Chondrocyte (in vitro differentiated cells): Measurements from ENCODE around the gene MS4A4E. TPM values are rescaled to one million over a fixed set of nuclear protein-coding genes. Genes with fewer than 3 reads are reported as not detected.

ENCODE experiments used
- DNase-seq: peaks from one replicate; pipeline ENCODE4 v3.0.0; 2021; ENCODE audit warnings: mixed read lengths, low spot score
- H3K27ac Mint-ChIP-seq: one replicate; pipeline ENCODE4 v1.8.0; 2021; ENCODE audit warnings: mild to moderate bottlenecking, moderate library complexity, mixed read lengths; ENCODE audit not compliant: unreplicated experiment
- H3K27me3 Mint-ChIP-seq: 2 replicates; pipeline ENCODE4 v1.8.0; 2021; ENCODE audit warnings: low read depth, mixed read lengths
- H3K36me3 Mint-ChIP-seq: 2 replicates; pipeline ENCODE4 v1.8.0; 2021; ENCODE audit warnings: low read depth, mixed read lengths
- H3K4me1 Mint-ChIP-seq: 2 replicates; pipeline ENCODE4 v1.8.0; 2021; ENCODE audit warnings: low read depth, mild to moderate bottlenecking, mixed read lengths
- H3K4me3 Mint-ChIP-seq: one replicate; pipeline ENCODE4 v1.8.0; 2021; ENCODE audit warnings: mild to moderate bottlenecking, moderate library complexity, mixed read lengths; ENCODE audit not compliant: unreplicated experiment
- H3K9me3 Mint-ChIP-seq: 2 replicates; pipeline ENCODE4 v1.8.0; 2021; ENCODE audit warnings: low read depth, mixed read lengths
- CTCF ChIP-seq: fragments of 200-600 bp; sonication (generic); IDR thresholded peaks from 2 replicates; pipeline ENCODE4 v1.5.0; 2021; ENCODE audit warnings: antibody characterized with exemption, mild to moderate bottlenecking, moderate library complexity
- total RNA-seq: library from RNA; stranded (reverse); gene quantifications from 3 replicates; pipeline ENCODE4 v1.2.1, GENCODE V29; 2021

The MS4A4E gene
- total RNA-seq, 1 donor from 2014 or later, result 0.20 TPM

GRCh38 chr11:60280412-60280811 lies 37.5 kb upstream of the MS4A4E start, which contains the start of gene MS4A4A:
Gene MS4A4A (plus strand): TSS chr11:60280666. CDS start chr11:60280676, 10 bp downstream.
- H3K27me3 Mint-ChIP-seq, result no peaks in the 10 kb centered on the region
- no peak within 1 kb of the TSS for H3K4me3 Mint-ChIP-seq
- no peak for TF ChIP-seq CTCF
- H3K9me3 Mint-ChIP-seq, result peaks cover 3% of the 10 kb centered on the region
- no peaks in the 10 kb centered on the region for H3K36me3 Mint-ChIP-seq
- no peak within 1 kb of the TSS for H3K27ac Mint-ChIP-seq
- no peak for DNase-seq
- peaks cover 1% of the 10 kb centered on the region for H3K4me1 Mint-ChIP-seq

GRCh38 chr11:60274416-60274815 lies 31.5 kb upstream of the MS4A4E start:
- Mint-ChIP-seq H3K27ac (peak overlapping the region; percentile 18), H3K27me3 (no peaks in the 10 kb centered on the region), H3K4me3 (no peak overlapping the region), H3K9me3 (peaks cover 14% of the 10 kb centered on the region), H3K36me3 (no peaks in the 10 kb centered on the region), H3K4me1 (peaks cover 11% of the 10 kb centered on the region)
- no peak for TF ChIP-seq CTCF
- DNase-seq, result no peak

- no peaks in the 10 kb centered on the region for H3K4me1 Mint-ChIP-seq
- no peak overlapping the region for H3K4me3 Mint-ChIP-seq
- no peaks in the 10 kb centered on the region for H3K36me3 Mint-ChIP-seq
- no peak overlapping the region for H3K27ac Mint-ChIP-seq
- peak; percentile 93 for TF ChIP-seq CTCF
- peaks cover 2% of the 10 kb centered on the region for H3K9me3 Mint-ChIP-seq
- no peak for DNase-seq
- H3K27me3 Mint-ChIP-seq, result peaks cover 33% of the 10 kb centered on the region
These were observed 22.7 kb upstream of the MS4A4E start for GRCh38 chr11:60265373-60266214.

GRCh38 chr11:60264644-60265043 lies 21.7 kb upstream of the MS4A4E start:
- H3K27me3 Mint-ChIP-seq, result peaks cover 37% of the 10 kb centered on the region
- no peak overlapping the region for H3K27ac Mint-ChIP-seq
- TF ChIP-seq CTCF, result no peak
- H3K9me3 Mint-ChIP-seq, result peaks cover under 1% of the 10 kb centered on the region
- H3K4me1 Mint-ChIP-seq, result no peaks in the 10 kb centered on the region
- no peaks in the 10 kb centered on the region for H3K36me3 Mint-ChIP-seq
- no peak overlapping the region for H3K4me3 Mint-ChIP-seq
- DNase-seq, result no peak

- no peak for DNase-seq
- Mint-ChIP-seq H3K36me3 (no peaks in the 10 kb centered on the region), H3K27me3 (peaks cover 40% of the 10 kb centered on the region)
These were observed 20.5 kb upstream of the MS4A4E start for GRCh38 chr11:60263402-60263801.

More at GRCh38 chr11:60263402-60263801, 20.5 kb upstream of the MS4A4E start:
- Mint-ChIP-seq H3K27ac (no peak overlapping the region), H3K4me1 (no peaks in the 10 kb centered on the region), H3K9me3 (no peaks in the 10 kb centered on the region), H3K4me3 (no peak overlapping the region)
- no peak for TF ChIP-seq CTCF
